ENCODE measurements around the gene MCOLN3. TPM values are rescaled to one million over a fixed set of nuclear protein-coding genes. Genes with fewer than 3 reads are reported as not detected.

MCOLN3 gene
- total and polyA plus RNA-seq, 2 donors (not counting 1 experiment from before 2014, with no cell fraction given), result 2.5 to 2.7 TPM

GRCh38 chr1:85041793-85042192 lies 6.5 kb downstream of the MCOLN3 start:
- Histone ChIP-seq H3K9ac (ENCODE audit: insufficient read depth, low read length) (no peak overlapping the region), H3K4me1 (ENCODE audit: control insufficient read depth, extremely low read depth, insufficient read depth, low read length) (no peaks in the 10 kb centered on the region), H3K79me2 (ENCODE audit: control insufficient read depth, insufficient read depth, low read length) (no peaks in the 10 kb centered on the region), H3K9me3 (ENCODE audit: control insufficient read depth, insufficient read depth, low read depth, low read length) (no peaks in the 10 kb centered on the region), H2AFZ (ENCODE audit: low read length) (no peak overlapping the region), H3K36me3 (ENCODE audit: control insufficient read depth, insufficient read depth, low read length) (no peaks in the 10 kb centered on the region), H3K4me2 (ENCODE audit: extremely low read depth, insufficient read depth, low read length) (no peak overlapping the region), H3K27ac (ENCODE audit: insufficient read depth, low read length) (no peak overlapping the region), H4K20me1 (ENCODE audit: control insufficient read depth, extremely low read depth, insufficient read depth, low read length) (no peaks in the 10 kb centered on the region), H3K27me3 (ENCODE audit: control insufficient read depth, insufficient read depth, low read length) (peaks cover 8% of the 10 kb centered on the region), H3K4me3 (replicated peaks in 1 of 4; ENCODE audit: control extremely low read depth in 1 of 4, insufficient read depth in 1 of 4, low read depth in 3 of 4, low read length in 4 of 4) (no peak overlapping the region)
- no peak for DNase-seq (ENCODE audit: low read depth in 2 of 2)
- TF ChIP-seq CTCF (conservative IDR thresholded peaks at IDR 0.05 in 1 of 2, IDR thresholded peaks at IDR 0.05 in 1 of 2; ENCODE audit: low read depth in 1 of 2, low read length in 2 of 2) (no peak), EZH2 (IDR thresholded peaks at IDR 0.05; ENCODE audit: low read length, missing control alignments) (no peak)

GRCh38 chr1:85033221-85033620 lies 15.1 kb downstream of the MCOLN3 start:
- Histone ChIP-seq H3K27ac (ENCODE audit: insufficient read depth, low read length) (no peak overlapping the region), H3K4me1 (ENCODE audit: control insufficient read depth, extremely low read depth, insufficient read depth, low read length) (no peaks in the 10 kb centered on the region), H3K9me3 (ENCODE audit: control insufficient read depth, insufficient read depth, low read depth, low read length) (no peaks in the 10 kb centered on the region), H2AFZ (ENCODE audit: low read length) (no peak overlapping the region), H3K4me3 (replicated peaks in 1 of 4; ENCODE audit: control extremely low read depth in 1 of 4, insufficient read depth in 1 of 4, low read depth in 3 of 4, low read length in 4 of 4) (no peak overlapping the region), H3K36me3 (ENCODE audit: control insufficient read depth, insufficient read depth, low read length) (no peaks in the 10 kb centered on the region), H3K4me2 (ENCODE audit: extremely low read depth, insufficient read depth, low read length) (no peak overlapping the region), H3K79me2 (ENCODE audit: control insufficient read depth, insufficient read depth, low read length) (no peaks in the 10 kb centered on the region), H3K9ac (ENCODE audit: insufficient read depth, low read length) (no peak overlapping the region), H4K20me1 (ENCODE audit: control insufficient read depth, extremely low read depth, insufficient read depth, low read length) (no peaks in the 10 kb centered on the region), H3K27me3 (ENCODE audit: control insufficient read depth, insufficient read depth, low read length) (no peaks in the 10 kb centered on the region)
- DNase-seq (ENCODE audit: low read depth in 2 of 2), result no peak
- TF ChIP-seq EZH2 (IDR thresholded peaks at IDR 0.05; ENCODE audit: low read length, missing control alignments), result no peak

- Histone ChIP-seq H3K36me3 (ENCODE audit: control insufficient read depth, insufficient read depth, low read length) (no peaks in the 10 kb centered on the region), H3K79me2 (ENCODE audit: control insufficient read depth, insufficient read depth, low read length) (no peaks in the 10 kb centered on the region), H3K9me3 (ENCODE audit: control insufficient read depth, insufficient read depth, low read depth, low read length) (no peaks in the 10 kb centered on the region), H4K20me1 (ENCODE audit: control insufficient read depth, extremely low read depth, insufficient read depth, low read length) (no peaks in the 10 kb centered on the region), H3K4me1 (ENCODE audit: control insufficient read depth, extremely low read depth, insufficient read depth, low read length) (no peaks in the 10 kb centered on the region), H3K4me2 (ENCODE audit: extremely low read depth, insufficient read depth, low read length) (no peak overlapping the region), H3K4me3 (replicated peaks in 1 of 4; ENCODE audit: control extremely low read depth in 1 of 4, insufficient read depth in 1 of 4, low read depth in 3 of 4, low read length in 4 of 4) (no peak overlapping the region), H2AFZ (ENCODE audit: low read length) (no peak overlapping the region), H3K27ac (ENCODE audit: insufficient read depth, low read length) (no peak overlapping the region), H3K9ac (ENCODE audit: insufficient read depth, low read length) (no peak overlapping the region), H3K27me3 (ENCODE audit: control insufficient read depth, insufficient read depth, low read length) (no peaks in the 10 kb centered on the region)
- no peak for TF ChIP-seq CTCF (conservative IDR thresholded peaks at IDR 0.05 in 1 of 2, IDR thresholded peaks at IDR 0.05 in 1 of 2; ENCODE audit: low read depth in 1 of 2, low read length in 2 of 2)
- TF ChIP-seq EZH2 (IDR thresholded peaks at IDR 0.05; ENCODE audit: low read length, missing control alignments), result no peak
- no peak for DNase-seq (ENCODE audit: low read depth in 2 of 2)
Measured at GRCh38 chr1:85030536-85030935, 17.8 kb downstream of the MCOLN3 start.
